GM19468 (cell line): ENCODE measurements around the gene SLC20A1.

Source experiments
- ATAC-seq: cut with Tn5 transposase; IDR thresholded peaks from one replicate; pipeline ENCODE4 v1.9.1; 2021; ENCODE audit warnings: mild to moderate bottlenecking, moderate library complexity, moderate number of reproducible peaks; ENCODE audit not compliant: unreplicated experiment; ENCODE audit errors: extremely low read depth

Gene SLC20A1

GRCh38 chr2:112625474-112626114 lies 20.1 kb upstream of the SLC20A1 start:
- no peak for ATAC-seq

- no peak for ATAC-seq
Measured at GRCh38 chr2:112626604-112627059, 19.1 kb upstream of the SLC20A1 start.

- ATAC-seq: no peak
Measured at GRCh38 chr2:112627060-112628040, 18.4 kb upstream of the SLC20A1 start.

GRCh38 chr2:112629224-112629623 lies 16.5 kb upstream of the SLC20A1 start:
- ATAC-seq: no peak

- no peak for ATAC-seq
Measured at GRCh38 chr2:112629823-112630222, 15.9 kb upstream of the SLC20A1 start.

GRCh38 chr2:112630268-112630667 lies 15.5 kb upstream of the SLC20A1 start:
- ATAC-seq: no peak

- no peak for ATAC-seq
Measured at GRCh38 chr2:112633708-112634107, 12.0 kb upstream of the SLC20A1 start.

- no peak for ATAC-seq
Measured at GRCh38 chr2:112634153-112634873, 11.4 kb upstream of the SLC20A1 start.

- ATAC-seq: no peak
Measured at GRCh38 chr2:112634874-112635157, 10.9 kb upstream of the SLC20A1 start.

- no peak for ATAC-seq
Measured at GRCh38 chr2:112636605-112637288, 9.0 kb upstream of the SLC20A1 start.

- no peak for ATAC-seq
Measured at GRCh38 chr2:112637289-112637660, 8.5 kb upstream of the SLC20A1 start.

GRCh38 chr2:112639936-112640335 lies 5.8 kb upstream of the SLC20A1 start:
- ATAC-seq: no peak

- no peak for ATAC-seq
Measured at GRCh38 chr2:112640467-112640799, 5.3 kb upstream of the SLC20A1 start.

GRCh38 chr2:112640800-112641675 lies 4.7 kb upstream of the SLC20A1 start:
- ATAC-seq: no peak

- ATAC-seq: no peak
Measured at GRCh38 chr2:112641701-112642100, 4.0 kb upstream of the SLC20A1 start.

GRCh38 chr2:112642561-112642960 lies 3.2 kb upstream of the SLC20A1 start:
- no peak for ATAC-seq

GRCh38 chr2:112642966-112643365 lies 2.8 kb upstream of the SLC20A1 start:
- ATAC-seq: no peak

- no peak for ATAC-seq
Measured at GRCh38 chr2:112643488-112643887, 2.3 kb upstream of the SLC20A1 start.

GRCh38 chr2:112644155-112644932 lies 1.4 kb upstream of the SLC20A1 start:
- no peak for ATAC-seq
